HG02852 (cell line): ENCODE data around the gene ASAP2.

ENCODE experiments used
- ATAC-seq: cut with Tn5 transposase; IDR thresholded peaks from one replicate; pipeline ENCODE4 v1.9.1; 2021; ENCODE audit warnings: mild to moderate bottlenecking, moderate library complexity; ENCODE audit not compliant: unreplicated experiment

Gene ASAP2

DNA sequence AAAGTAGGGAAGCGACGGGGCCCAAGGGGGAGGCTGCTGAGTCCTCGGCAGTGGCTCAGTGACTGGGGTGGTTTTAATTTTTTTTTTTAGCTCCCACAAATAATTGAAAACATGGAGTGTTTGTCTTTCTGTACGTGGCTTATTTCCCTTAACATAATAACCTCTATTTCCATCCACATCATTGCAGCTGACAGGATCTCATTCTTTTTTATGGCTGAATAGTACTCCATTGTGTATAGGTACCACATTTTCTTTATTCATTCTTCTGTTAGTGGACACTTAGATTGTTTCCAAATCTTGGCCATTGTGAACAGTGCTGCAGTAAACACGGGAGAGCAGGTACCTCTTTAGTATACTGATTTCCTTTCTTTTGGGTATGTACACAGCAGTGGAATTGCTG is 65.1 kb downstream of the ASAP2 start:
- ATAC-seq, result no peak

DNA sequence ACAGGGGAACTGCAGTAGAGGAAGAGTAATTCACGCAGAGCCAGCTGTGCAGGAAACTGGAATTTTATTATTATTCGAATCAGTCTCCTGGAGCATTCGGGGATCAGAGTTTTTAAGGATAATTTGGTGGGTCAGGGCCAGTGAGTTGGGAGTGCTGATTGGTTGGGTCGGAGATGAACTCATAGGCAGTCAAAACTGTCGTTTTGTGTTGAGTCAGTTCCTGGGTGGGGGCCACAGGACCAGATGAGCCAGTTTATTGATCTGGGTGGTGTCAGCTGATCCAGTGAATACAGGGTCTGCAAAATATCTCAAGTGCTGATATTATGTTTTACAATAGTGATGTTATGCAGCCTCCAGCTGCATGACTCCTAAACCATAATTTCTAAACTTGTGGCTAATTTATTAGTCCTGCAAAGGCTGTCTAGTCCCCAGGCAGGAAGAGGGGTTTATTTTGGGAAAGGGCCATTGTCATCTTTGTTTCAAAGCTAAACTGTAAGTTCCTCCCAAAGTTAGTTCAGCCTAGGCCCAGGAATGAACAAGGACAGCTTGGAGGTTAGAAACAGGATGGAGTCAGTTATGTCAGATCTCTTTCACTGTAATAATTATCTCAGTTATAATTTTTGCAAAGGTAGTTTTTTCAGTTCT is 67.0 kb downstream of the ASAP2 start:
- ATAC-seq, result no peak

DNA sequence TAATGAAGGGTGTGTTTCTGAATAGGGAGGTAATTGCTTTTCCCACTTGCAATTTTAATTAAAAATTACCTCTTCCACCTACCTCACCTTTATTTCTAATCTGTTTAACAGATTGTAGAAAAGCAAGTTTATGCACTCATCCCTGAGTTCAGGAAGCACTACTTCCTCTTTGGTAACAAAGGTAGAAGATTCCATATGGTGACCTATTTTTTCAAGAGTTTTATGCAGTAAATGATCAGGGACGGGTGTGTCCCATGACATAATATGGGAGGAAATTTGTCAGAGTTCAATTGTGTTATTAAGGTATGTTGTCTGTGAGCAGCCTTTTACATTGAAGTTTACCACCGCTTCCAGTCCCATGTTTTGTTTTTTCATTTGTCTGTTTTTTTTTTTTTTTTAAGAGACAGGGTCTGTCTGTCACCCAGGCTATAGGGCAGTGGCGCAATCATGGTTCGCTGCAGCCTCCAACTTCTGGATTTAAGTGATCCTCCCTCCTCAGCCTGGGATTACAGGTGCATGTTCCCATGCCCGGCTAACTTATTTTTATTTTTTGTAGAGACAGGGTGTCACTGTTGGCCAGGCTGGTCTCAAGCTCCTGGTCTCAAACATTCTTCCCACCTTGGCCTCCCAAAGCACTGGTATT is 68.2 kb downstream of the ASAP2 start:
- no peak for ATAC-seq

DNA sequence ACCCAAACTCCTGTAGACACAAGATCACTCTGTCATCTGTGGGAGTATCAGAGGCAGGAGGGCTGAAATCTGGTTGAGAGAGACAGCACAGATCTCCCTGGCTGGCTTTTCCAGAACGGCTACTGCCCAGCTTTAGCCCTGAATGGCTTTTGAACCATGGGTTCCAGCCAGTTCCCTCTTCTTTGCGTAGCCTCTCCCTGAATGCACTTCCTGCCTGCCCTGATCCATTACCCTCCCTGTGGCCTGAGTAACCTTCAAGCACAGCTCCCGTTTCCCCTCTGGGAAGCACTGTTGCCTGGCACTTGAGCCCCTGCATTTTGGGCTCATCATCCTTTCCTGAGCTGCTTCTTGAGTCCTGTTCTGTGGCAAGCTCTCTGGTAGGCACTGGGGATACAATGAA is 68.8 kb downstream of the ASAP2 start:
- no peak for ATAC-seq

DNA sequence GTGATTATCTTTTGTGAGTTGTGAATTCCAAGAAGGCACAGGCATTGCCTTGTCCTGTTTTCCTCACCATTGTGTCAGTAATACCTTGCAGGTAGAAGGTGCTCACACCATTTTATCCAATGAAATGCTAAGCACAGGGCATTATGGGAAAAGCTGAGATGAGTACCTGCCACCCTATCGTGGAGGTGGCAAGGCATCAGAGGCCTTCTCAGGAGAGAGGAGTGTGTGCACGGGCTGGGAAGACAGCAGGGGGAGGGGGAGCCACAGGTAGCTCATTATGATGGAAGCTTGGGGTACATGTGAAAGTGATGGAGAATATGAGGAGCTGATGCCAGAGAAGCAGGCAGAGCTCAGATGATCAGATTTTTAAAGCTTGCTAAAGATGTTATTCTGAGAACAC is 69.5 kb downstream of the ASAP2 start:
- no peak for ATAC-seq

DNA sequence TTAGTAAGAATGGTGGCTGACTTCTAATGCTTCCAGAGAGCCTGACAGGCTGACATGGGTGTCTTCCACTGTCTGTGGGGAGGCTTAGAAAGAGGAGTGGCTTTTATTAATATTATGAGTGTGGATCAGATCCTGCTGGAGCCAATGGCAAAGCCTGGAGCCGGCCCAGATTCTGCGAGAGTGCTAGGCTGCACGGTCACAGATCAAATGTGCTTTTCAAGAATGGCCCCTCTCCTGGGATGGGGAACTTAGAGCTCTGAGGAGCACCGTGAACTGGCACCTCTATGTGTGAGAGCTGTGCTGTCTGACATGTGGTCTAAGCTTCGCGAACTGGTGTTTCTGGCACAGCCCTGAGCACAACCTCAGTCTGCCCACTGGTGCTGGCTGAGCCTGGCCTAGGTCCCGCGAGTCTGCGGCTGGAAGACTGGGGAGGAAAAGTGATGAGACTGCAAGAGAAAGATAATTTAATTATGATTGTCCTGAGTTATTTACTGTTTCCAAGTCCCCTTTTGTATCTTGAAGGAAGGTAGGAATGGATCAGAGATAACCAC is 70.4 kb downstream of the ASAP2 start:
- ATAC-seq, result no peak

DNA sequence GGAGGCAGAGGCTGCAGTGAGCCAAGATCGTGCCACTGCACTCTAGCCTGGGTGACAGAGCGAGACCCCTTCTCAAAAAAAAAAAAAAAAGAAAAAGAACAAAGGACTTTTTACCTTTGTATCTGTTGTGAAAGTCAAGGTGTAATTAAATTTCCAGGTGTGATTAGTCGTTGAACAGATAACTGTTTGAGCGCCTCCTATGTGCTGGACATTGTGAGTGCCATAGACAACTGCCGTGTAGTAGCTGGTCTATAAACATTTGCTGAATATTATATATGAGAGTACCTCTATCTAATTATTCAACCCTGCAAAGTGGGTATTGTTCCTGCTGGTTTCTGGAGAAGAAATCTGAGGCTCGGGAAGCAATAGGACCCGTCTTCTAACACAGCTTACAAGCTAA is 71.8 kb downstream of the ASAP2 start:
- no peak for ATAC-seq

DNA sequence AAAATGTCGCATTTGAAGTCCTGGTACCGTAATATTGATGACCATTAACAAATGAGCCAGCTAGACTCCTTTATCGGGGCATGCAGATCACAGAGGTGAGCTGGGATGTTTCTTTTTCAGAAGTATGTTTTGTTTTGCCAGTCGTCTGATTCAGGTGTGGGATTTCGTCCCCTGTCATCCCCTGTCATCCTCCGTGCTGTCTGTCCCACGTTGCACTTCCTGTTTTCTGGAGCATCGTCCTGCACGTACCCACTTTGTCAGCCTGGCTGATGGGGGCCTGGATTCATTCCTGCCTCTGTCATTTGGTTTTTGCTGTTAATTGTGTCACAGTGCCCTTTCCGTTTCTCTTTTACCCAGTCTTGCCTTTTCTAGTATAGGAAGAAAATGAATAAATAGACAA is 72.8 kb downstream of the ASAP2 start:
- ATAC-seq, result no peak

DNA sequence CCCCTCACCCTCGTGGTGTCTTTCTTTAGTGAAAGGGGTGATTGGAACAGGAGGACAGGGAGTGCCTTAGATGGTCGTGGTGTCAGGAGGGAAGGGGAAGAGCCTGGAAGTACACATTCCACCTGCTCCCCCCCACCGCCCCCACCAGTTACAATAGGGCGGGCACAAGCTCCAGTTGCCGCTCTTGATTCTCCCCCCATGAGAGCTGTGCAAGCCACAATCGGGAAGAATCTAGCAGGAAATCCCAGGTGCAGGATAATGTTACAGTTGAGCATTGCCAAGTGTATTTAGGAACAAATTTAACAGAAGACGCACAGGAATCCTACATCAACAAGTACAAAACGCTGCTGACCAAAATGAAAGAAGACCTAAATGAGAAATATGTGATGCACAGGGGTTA is 73.6 kb downstream of the ASAP2 start:
- ATAC-seq, result no peak

DNA sequence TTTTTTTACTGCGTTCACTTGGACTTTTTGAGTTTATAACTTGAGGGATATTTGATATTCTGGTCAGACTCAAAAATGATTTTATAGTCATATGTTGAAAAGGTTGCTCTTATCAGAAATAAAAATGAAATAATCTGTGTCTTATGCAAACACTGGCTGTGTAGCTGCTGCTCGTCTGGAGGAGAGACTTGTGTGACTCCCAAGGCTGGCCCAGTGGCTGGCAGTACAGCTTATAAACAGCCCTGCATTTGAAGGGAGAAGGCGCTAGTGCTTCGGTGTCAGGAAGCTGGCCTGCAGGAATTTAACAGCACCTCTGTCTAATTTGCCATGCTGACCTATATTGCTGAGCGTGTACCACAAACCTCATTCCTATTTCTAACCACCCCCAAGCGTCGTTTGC is 74.5 kb downstream of the ASAP2 start:
- ATAC-seq, result no peak

DNA sequence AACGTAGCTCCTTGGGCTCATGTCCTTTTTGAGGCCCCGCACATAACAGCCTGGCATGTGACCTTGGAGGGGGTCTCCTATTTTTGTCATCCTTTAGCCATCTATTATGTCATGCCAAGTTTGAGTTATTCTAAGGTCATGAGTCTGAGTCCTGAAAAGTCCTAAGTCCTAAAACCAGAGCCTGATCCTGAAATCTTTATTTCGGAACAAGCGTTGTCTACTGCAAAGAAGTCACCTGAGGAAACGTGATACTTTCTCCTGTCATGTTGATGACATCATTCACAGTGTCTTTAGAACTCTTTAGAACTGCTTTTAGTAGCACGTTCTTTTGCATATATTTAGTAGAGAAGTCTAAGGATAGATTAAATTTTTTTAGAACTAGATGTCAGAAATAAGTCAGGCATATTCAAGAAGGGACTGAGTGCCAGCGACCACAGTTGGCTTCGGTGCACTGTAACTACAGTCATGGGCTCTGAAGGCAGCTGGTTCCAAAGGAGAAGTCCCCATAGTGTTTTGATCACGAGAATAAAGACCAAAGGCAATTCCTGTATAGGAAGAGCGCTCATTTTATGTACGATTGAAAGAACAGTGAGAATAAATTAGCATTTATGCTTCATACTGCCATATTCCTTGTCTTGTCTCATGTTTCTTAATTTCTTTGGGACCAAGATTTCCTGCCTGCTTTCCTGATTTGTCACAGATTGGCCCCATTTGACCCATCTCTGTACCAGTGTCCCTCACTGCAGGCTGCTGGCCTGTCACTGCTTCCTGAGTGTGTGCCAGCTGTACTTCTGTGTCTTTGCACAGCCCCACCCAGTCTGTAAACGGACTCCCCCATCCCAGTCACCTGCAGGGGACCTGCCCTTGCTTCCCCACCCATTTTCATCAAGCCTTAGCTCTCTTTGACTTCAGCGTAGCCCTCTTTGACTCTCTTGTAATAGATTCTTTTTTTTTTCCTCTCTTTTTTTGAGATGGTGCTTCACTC is 75.8 kb downstream of the ASAP2 start:
- ATAC-seq, result no peak

DNA sequence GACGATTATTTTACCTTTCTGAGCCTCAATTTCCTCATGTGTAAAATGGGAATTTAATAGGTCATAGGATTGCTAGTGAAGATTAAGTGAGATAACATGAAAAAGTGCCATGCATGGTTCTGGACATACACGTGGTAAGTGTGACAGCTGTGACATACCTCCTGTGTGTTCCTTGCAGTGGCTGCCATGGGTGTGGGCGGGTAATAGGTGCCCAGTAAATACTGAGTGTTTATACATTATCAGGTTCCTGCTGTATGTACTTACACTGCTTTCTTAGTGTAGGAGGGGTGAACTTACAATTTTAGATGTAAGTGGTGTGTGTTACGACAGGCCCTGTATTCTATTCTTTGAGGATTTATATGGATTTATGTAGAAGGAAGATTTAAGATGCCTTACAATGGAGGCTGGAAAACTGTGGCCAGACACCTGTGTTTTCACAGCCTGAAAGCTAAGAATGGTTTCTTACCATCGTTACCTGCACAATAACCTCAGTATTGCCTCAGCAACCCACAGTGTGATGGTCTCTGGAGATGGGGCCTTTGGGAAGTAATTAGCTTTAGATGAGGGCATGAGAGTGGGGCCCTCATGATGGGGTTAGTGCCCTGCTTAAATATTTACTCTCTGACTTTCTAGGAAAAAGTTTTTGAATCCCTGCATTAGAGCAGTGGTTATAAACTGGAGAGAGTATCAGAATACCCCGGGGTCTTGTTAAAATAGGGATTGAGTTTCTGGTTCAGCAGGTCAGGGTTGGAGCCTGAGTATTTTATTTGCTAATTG is 78.1 kb downstream of the ASAP2 start:
- ATAC-seq, result no peak

DNA sequence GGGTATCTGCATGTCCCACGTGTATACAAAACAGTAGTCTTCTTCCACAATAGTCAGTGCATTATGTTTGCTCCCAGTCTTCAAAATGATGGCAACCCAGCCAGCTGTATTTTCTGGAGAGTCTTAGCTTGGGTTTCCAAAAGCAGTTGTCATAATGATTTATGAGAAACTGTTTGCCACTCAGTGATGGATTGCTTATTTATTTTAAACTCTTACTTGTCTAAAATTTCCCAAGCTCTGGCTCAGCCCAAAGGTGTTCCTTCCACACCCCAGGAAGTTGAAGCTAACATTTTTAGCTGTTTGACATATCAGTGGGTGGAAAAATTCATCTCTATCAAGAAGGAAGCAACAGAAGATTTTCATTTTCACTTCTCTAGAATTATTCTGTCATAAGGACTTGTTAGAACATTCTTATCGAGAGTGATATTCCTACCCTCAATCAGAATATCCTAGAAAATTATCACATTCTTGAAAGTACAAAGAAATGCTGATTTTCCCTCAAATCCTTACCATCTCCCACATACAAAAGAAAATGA is 78.8 kb downstream of the ASAP2 start:
- ATAC-seq, result no peak

DNA sequence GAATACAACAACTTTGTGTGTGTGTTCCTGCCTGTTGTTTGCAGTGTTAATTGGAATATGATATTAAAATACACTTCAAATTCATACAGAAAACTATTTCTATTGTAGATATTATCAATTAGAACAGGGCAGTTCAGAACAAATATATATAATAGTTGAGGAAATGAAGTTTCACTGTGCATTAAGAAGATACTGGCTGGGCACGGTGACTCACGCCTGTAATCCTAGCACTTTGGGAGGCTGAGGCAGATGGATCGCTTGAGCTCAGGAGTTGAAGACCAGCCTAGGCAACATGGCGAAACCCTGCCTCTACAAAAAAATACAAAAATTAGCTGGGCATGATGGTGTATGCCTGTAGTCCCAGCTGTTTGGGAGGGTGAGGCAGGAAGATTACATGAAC is 79.3 kb downstream of the ASAP2 start:
- ATAC-seq, result no peak

DNA sequence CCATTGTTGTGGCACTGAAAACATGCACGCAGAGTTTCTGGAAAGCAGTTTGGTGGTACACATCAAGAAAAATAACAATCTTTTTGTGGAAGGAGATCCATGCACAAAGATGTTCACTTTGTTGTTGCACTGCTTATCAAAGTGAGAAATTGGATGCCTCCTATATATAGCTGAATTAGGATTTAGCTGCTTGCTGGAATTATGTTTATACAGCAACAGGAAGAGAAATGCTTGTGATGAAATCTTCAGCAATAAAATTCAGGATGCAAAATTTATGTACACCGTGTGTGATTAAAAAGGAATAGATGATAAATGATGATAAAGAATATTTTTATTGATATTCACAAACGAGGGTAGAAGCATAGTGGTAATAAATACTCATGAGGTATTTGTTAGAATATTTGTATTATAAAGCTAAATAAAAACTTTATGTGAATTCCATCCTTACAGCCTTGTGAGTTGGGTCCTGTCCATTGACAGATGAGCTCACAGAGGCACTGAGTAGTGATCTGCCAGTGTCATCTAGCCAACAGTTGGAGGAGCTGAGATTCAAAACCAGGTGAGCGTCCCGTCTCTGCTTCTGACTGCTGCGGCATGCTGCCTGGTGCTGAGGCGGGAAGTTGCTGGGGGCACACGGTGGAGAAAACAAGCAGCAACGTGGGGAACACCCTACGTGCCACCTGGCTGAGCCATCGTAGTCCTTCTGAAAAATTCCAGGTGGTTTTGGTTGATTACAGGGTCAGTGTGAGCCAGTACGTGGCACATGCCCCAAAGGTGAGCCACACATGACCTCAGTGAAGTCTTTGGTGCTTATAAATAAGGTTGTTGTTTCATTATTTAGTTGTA is 80.2 kb downstream of the ASAP2 start:
- ATAC-seq, result no peak

DNA sequence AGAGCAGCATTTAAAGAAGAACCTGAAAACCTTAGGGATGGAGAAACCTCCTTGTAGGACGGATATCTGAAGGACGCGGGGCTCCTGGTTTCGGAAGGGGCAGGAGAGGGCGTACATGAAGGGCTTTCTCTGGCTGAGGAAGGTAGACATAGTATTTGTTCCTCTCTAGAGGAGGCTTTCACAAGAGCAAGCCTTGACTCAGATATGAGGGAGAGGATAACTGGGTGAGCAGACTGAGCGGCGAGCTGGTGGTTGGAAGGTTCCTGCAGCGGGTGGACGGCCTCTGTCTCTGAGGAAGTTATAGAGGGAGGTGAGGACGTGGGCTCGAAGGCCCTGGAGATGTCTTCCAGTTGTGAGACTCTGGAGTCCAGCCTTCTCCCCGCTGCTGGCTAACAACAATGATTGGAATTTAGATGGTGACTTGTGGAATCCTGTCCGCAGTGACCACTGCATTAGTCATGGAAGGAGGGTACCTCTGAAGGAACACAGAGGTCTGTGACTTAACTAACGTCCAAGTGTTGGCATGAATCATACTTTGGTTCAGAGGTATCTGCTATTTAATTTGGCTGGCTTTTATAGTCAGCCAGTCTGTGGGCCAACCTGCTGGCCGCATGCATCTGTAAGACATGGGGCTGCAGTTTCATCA is 80.9 kb downstream of the ASAP2 start:
- ATAC-seq, result no peak

DNA sequence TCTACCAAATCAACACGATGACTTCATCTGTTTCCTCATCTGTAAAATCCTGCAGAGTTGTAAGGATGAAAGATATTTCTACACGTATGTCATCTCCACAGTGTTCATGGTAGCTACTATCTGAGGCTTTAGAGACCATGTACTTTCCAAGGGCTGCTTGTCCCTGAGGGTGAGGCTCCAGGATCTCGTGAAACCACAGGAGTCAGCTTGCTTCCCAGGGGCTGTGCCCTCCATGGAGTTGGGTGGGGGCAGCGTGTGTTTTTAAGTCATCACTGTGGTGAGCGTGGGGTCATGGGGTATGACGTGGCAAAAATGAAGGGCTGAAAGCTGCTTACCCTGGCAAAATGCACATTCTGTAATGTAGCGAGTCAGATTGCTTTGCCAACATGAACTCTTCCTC is 81.6 kb downstream of the ASAP2 start:
- no peak for ATAC-seq

DNA sequence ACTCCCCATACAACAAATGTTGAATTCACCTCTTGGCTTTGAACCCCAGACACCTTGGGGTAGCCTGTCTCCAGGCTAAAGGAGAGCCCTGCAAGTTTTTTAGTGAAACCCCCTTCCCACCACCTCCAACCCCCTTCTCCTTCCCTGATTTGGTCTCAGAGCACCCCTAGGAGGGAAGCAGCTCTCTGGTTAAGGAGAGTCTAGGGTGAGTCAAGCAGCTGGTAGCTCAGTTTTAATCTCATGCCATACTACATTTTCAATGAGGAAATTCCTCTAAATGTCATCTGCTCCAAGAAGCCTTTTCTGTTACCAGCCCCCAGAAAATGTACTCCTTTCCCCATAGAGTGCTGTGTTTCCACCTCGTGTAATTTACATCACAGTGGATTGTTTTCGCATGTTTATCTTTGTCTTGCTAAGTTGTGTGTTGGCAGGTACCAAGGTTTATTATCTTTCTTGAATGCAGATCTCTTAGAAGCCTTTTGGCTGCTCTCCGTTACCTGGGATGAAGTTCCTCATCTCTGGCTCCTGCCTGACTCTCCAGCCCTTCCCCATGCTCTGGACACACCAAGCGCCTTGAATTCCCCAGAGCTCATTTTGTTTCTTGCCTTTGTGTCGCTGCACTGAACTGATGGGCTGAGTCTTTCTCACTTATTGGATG is 82.2 kb downstream of the ASAP2 start:
- no peak for ATAC-seq

DNA sequence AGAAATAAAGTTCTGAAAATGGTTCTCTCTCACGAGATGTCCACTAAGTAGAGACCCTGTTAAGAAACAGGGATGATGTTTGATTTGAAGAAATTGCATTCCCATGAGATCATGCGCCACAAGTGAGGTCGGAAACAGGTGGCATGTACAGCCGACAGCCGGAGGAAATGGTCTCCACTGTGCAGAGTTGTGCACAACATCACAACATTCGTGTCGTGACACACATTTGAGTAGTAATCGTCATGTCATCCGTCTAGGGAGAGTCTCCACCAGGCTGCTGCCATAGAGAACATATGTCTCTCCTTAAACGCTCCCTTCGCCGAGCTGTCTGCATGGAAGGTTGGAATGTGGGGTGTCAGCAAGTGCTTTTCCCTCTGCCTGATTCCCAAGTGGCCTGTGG is 84.7 kb downstream of the ASAP2 start:
- no peak for ATAC-seq
